Bronchial epithelial cell (primary cell): ENCODE measurements around the gene CCT2. TPM values are rescaled to one million over a fixed set of nuclear protein-coding genes. Genes with fewer than 3 reads are reported as not detected.

Experiments used
- DNase-seq: peaks from one replicate; pipeline ENCODE4 v3.0.0-alpha.2; 2010; ENCODE audit warnings: low read depth
- FAIRE-seq: peaks from 2 replicates; lab custom pipeline; 2011; peaks lifted over from hg19 to GRCh38; lab: Jason Lieb, UNC
- H3K27me3 ChIP-seq: 2 replicates; pipeline ENCODE4 v1.5.1; 2011; ENCODE audit warnings: low read length; ENCODE audit not compliant: control insufficient read depth, insufficient read depth
- H3K36me3 ChIP-seq: 2 replicates; pipeline ENCODE4 v1.5.1; 2011; ENCODE audit warnings: low read length; ENCODE audit not compliant: control insufficient read depth, insufficient read depth
- H3K4me3 ChIP-seq: 2 replicates; pipeline ENCODE4 v1.5.1; 2011; ENCODE audit warnings: mild to moderate bottlenecking, low read depth, low read length, control low read depth
- CTCF ChIP-seq: IDR thresholded peaks from 2 replicates; pipeline ENCODE4 v1.5.1; 2011; ENCODE audit warnings: mild to moderate bottlenecking, moderate library complexity, low read length, control low read depth, inconsistent platforms; ENCODE audit not compliant: insufficient read depth, severe bottlenecking
- total RNA-seq: library from RNA; depleted of rRNA; stranded (reverse); fragments of >200 nt; gene quantifications from 2 replicates; pipeline ENCODE4 v1.2.1, GENCODE V29; 2014

The CCT2 gene
- total RNA-seq, 1 donor from 2014 or later = 235 TPM

GRCh38 chr12:69627501-69627900, 42.2 kb downstream of the CCT2 start:
- FAIRE-seq = no peak
- no peak overlapping the region for H3K4me3 ChIP-seq
- no peaks in the 10 kb centered on the region for H3K27me3 ChIP-seq
- DNase-seq = no peak
- no peak for TF ChIP-seq CTCF
- no peaks in the 10 kb centered on the region for H3K36me3 ChIP-seq

GRCh38 chr12:69630191-69630590, 44.9 kb downstream of the CCT2 start:
- TF ChIP-seq CTCF = peak; percentile 16
- Histone ChIP-seq H3K36me3 (no peaks in the 10 kb centered on the region), H3K27me3 (no peaks in the 10 kb centered on the region), H3K4me3 (no peak overlapping the region)
- no peak for DNase-seq
- FAIRE-seq = no peak

- Histone ChIP-seq H3K36me3 (no peaks in the 10 kb centered on the region), H3K27me3 (no peaks in the 10 kb centered on the region), H3K4me3 (no peak overlapping the region)
- FAIRE-seq = no peak
- TF ChIP-seq CTCF = peak; percentile 20
- DNase-seq = peak; percentile 15
Observed at GRCh38 chr12:69633061-69633460, 47.8 kb downstream of the CCT2 start.

- Histone ChIP-seq H3K4me3 (no peak overlapping the region), H3K27me3 (no peaks in the 10 kb centered on the region), H3K36me3 (no peaks in the 10 kb centered on the region)
- DNase-seq (peak; percentile 44), FAIRE-seq (no peak)
- peak; percentile 93 for TF ChIP-seq CTCF
Observed at GRCh38 chr12:69639400-69640016, 54.2 kb downstream of the CCT2 start.

- DNase-seq = no peak
- no peaks in the 10 kb centered on the region for H3K27me3 ChIP-seq
- H3K4me3 ChIP-seq = no peak overlapping the region
- no peaks in the 10 kb centered on the region for H3K36me3 ChIP-seq
- no peak for TF ChIP-seq CTCF
- FAIRE-seq = no peak
Observed at GRCh38 chr12:69641546-69641945, 56.3 kb downstream of the CCT2 start.

GRCh38 chr12:69642531-69642930, 57.3 kb downstream of the CCT2 start:
- DNase-seq (no peak), FAIRE-seq (no peak)
- Histone ChIP-seq H3K36me3 (no peaks in the 10 kb centered on the region), H3K4me3 (no peak overlapping the region), H3K27me3 (no peaks in the 10 kb centered on the region)
- TF ChIP-seq CTCF = no peak
